ENCODE results near the gene STYXL2.

The STYXL2 gene

DNA sequence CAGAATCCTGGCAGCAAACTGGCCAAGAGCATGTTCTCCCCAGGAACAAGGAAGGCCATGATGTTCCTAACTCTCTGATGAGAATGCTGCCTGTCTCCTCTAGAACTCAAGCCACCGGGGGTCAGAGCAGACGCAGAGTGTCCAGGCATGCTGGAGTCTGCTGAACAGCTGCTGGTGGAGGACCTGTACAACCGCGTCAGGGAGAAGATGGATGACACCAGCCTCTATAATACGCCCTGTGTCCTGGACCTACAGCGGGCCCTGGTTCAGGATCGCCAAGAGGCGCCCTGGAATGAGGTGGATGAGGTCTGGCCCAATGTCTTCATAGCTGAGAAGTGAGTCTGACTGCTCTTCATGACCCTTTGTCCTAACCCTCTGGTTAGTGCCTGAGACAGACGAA is 23.4 kb downstream of the STYXL2 start:
- no peak for DNase-seq (ENCODE audit: extremely low read depth, low read depth)
- TF ChIP-seq CTCF (IDR thresholded peaks at IDR 0.05; ENCODE audit: low read depth, low read length): no peak

- no peak for DNase-seq (ENCODE audit: extremely low read depth, low read depth)
- TF ChIP-seq CTCF (IDR thresholded peaks at IDR 0.05; ENCODE audit: low read depth, low read length): no peak
These were observed 24.3 kb downstream of the STYXL2 start for GRCh38 chr1:167118188-167118587.

GRCh38 chr1:167119696-167120095 is 25.8 kb downstream of the STYXL2 start:
- no peak for TF ChIP-seq CTCF (IDR thresholded peaks at IDR 0.05; ENCODE audit: low read depth, low read length)
- DNase-seq (ENCODE audit: extremely low read depth, low read depth): no peak

DNA sequence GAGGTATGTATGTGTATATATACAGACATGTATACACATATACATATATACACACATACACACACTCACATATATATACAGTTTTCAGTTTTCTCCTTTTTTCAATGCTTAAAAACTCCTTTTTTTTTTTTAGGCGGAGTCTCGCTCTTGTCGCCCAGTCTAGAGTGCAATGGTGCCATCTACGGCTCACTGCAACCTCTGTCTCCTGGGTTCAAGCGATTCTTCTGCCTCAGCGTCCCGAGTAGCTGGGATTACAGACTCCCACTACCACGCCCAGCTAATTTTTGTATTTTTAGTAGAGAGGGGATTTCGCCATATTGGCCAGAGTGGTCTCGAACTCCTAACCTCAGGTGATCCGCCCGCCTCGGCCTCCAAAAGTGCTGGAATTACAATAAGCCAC is 27.0 kb downstream of the STYXL2 start:
- no peak for DNase-seq (ENCODE audit: extremely low read depth, low read depth)
- TF ChIP-seq CTCF (IDR thresholded peaks at IDR 0.05; ENCODE audit: low read depth, low read length): no peak

DNA sequence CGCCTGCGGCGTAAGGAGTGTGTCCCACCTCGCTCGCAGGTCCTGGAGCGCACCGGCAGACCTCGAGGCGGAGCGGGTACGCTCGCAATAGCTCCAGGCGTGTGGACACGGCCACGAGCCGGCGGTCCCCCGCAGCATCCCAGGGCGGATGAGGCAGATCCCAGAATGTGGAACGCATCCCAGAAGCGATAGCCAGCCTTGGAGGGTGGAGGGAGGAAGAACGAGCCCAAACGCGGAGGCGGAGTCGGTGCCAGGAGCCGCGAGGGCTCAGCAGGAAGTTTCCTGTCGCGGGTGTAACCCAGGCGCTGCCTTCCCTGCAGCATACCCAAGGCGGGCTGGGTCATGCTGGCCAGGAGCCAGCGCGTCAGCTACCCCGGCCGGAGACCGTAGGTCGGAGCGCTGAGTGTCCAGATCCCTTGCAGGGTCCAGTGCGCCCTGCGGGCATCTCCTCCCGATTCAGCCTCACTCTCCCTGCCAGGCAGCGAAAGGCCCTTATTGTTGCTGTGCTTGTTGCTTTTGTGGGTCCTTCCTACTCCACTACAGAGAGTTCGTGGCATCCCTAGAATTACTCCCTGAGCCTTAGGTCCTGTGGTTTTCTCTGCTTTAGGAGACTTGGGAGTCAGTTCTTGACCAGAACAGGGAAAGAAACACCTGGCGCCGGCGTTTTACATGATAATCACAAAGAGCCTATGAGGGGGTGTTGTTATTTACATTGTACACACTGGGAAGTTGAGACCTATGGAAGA is 27.7 kb downstream of the STYXL2 start:
- DNase-seq (ENCODE audit: extremely low read depth, low read depth): no peak
- TF ChIP-seq CTCF (IDR thresholded peaks at IDR 0.05; ENCODE audit: low read depth, low read length): no peak

DNA sequence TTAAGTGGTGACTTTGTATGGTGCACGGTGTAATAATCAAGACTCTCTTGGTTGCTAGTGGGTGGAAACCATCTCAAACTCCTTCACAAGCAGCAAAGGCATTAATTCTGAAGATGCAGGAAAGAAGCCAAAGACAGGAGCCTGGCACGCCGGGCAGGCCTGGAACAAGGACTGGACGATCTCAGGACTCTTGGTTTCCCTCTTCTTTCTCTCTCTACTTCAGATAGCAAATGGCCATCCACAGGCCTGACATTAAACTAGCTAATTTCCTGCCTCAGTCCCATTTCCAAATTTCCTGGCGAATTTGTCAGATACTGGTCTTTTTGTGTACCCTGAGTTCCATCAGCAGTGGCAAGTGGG is 28.2 kb downstream of the STYXL2 start:
- TF ChIP-seq CTCF (IDR thresholded peaks at IDR 0.05; ENCODE audit: low read depth, low read length): no peak
- no peak for DNase-seq (ENCODE audit: extremely low read depth, low read depth)

- DNase-seq (ENCODE audit: extremely low read depth, low read depth): no peak
- no peak for TF ChIP-seq CTCF (IDR thresholded peaks at IDR 0.05; ENCODE audit: low read depth, low read length)
These were observed 28.7 kb downstream of the STYXL2 start for GRCh38 chr1:167122568-167122967.

Measured in AG09319 (cell line).